Natural killer cell (primary cell): Measurements from ENCODE around the gene RAD51B. TPM values are rescaled to one million over a fixed set of nuclear protein-coding genes. Genes with fewer than 3 reads are reported as not detected.

Experiments
- ATAC-seq, 3 donors: fragments of 150-1000 bp in 2 of 3; fragments of 200-7000 bp in 1 of 3; cut with Tn5 transposase; 1 replicate in 1 of 3; 2 replicates in 2 of 3; pipeline ENCODE4 v1.10.0; 2021; ENCODE audit warnings: mild to moderate bottlenecking in 2 of 3, moderate library complexity in 2 of 3
- DNase-seq, 2 donors: peaks; one replicate each; pipeline versions ENCODE4 v3.0.0 to v3.0.0-alpha.2; 2013 to 2021; ENCODE audit warnings: mixed read lengths in 1 of 2
- H3K27ac ChIP-seq: one replicate; pipeline ENCODE4 v1.5.1; 2013; ENCODE audit warnings: mild to moderate bottlenecking, low read length
- H3K27me3 ChIP-seq: one replicate; pipeline ENCODE4 v1.6.1; 2013; ENCODE audit warnings: low read length; ENCODE audit not compliant: control insufficient read depth, insufficient read depth
- H3K36me3 ChIP-seq: one replicate; pipeline ENCODE4 v1.6.1; 2013; ENCODE audit warnings: low read length; ENCODE audit not compliant: control insufficient read depth, insufficient read depth
- H3K4me1 ChIP-seq: one replicate; pipeline ENCODE4 v1.6.1; 2013; ENCODE audit warnings: low read length; ENCODE audit not compliant: control insufficient read depth, insufficient read depth
- H3K4me3 ChIP-seq: one replicate; pipeline ENCODE4 v1.5.1; 2013; ENCODE audit warnings: low read length
- H3K9me3 ChIP-seq: one replicate; pipeline ENCODE4 v1.6.1; 2013; ENCODE audit warnings: low read length; ENCODE audit not compliant: control insufficient read depth, insufficient read depth
- H3K27ac Mint-ChIP-seq, 2 donors: one replicate each; pipeline ENCODE4 v1.8.0; 2022; ENCODE audit warnings: mild to moderate bottlenecking in 2 of 2, mixed read lengths in 2 of 2, moderate library complexity in 1 of 2
- H3K27me3 Mint-ChIP-seq, 2 donors: one replicate each; pipeline ENCODE4 v1.8.0; 2022; ENCODE audit warnings: low read depth in 2 of 2, mixed read lengths in 2 of 2
- H3K36me3 Mint-ChIP-seq: one replicate; pipeline ENCODE4 v1.8.0; 2022; ENCODE audit warnings: mixed read lengths
- H3K4me1 Mint-ChIP-seq, 2 donors: one replicate each; pipeline ENCODE4 v1.8.0; 2022; ENCODE audit warnings: mixed read lengths in 2 of 2
- H3K4me3 Mint-ChIP-seq: one replicate; pipeline ENCODE4 v1.8.0; 2022; ENCODE audit warnings: mild to moderate bottlenecking, moderate library complexity, mixed read lengths
- H3K9me3 Mint-ChIP-seq, 2 donors: one replicate each; pipeline ENCODE4 v1.8.0; 2022; ENCODE audit warnings: mixed read lengths in 2 of 2
- WGBS: methylation state at CpG from one replicate; pipeline ENCODE4 v1.1.7; 2013; ENCODE audit warnings: missing lambda C conversion rate; ENCODE audit not compliant: insufficient coverage; 5-methylcytosine and 5-hydroxymethylcytosine counted together
- intact Hi-C: fragments of 100-400 bp; cut with micrococcal nuclease; formaldehyde crosslinking; loops from one replicate; pipeline ENCODE4 v1.14.2; 2022
- total RNA-seq, 4 donors: library from RNA; stranded (reverse); fragments of 120-200 nt in 1 of 4; gene quantifications; one replicate each; pipeline versions ENCODE4 v1.2.3 to v1.2.4, GENCODE V29; 2013 to 2022
- TF ChIP-seq, protein P1 (sequence below): fragments of 200-600 bp; IDR thresholded peaks from one replicate; pipeline ENCODE4 v1.8.0; 2022; ENCODE audit warnings: antibody characterized with exemption

The RAD51B gene
- total RNA-seq, 3 donors from 2014 or later (not counting 1 experiment from before 2014, with no cell fraction given): 28.1 to 37.6 (median 28.6) TPM

DNA sequence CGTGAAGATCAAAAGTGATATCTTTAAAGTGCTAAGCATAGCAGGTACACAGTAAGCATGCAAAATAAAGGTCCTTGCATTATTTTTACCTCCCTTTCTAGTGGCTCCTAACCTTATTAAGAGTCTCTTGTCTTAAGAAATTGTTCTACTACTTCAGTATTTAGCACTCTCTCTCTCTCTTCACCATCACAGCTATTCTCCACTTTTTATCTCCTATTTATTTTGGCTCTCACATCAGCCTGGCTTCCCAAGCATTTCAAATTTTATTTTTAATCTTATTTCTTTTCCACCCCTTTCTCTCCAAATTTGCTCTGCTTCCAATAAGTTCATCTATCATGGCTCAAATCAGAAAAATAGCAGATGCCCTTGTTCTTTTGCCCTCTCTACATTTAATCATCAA lies 212.6 kb downstream of the RAD51B start:
- DNase-seq: no peak
- intact Hi-C loops: no loop called here
- no peaks in the 10 kb centered on the region for H3K27me3 Mint-ChIP-seq
- no peaks in the 10 kb centered on the region for H3K4me1 Mint-ChIP-seq
- TF ChIP-seq, protein P1, sequence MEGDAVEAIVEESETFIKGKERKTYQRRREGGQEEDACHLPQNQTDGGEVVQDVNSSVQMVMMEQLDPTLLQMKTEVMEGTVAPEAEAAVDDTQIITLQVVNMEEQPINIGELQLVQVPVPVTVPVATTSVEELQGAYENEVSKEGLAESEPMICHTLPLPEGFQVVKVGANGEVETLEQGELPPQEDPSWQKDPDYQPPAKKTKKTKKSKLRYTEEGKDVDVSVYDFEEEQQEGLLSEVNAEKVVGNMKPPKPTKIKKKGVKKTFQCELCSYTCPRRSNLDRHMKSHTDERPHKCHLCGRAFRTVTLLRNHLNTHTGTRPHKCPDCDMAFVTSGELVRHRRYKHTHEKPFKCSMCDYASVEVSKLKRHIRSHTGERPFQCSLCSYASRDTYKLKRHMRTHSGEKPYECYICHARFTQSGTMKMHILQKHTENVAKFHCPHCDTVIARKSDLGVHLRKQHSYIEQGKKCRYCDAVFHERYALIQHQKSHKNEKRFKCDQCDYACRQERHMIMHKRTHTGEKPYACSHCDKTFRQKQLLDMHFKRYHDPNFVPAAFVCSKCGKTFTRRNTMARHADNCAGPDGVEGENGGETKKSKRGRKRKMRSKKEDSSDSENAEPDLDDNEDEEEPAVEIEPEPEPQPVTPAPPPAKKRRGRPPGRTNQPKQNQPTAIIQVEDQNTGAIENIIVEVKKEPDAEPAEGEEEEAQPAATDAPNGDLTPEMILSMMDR: no peak
- H3K4me3 Mint-ChIP-seq: no peak overlapping the region
- WGBS: 89% methylated on average over 1 of the region's 1 CpG
- no peak overlapping the region for H3K27ac ChIP-seq
- H3K9me3 Mint-ChIP-seq: peaks cover 0 to 5% of the 10 kb centered on the region in 2 donors
- ATAC-seq: no peak
- H3K36me3 Mint-ChIP-seq: peaks cover 10% of the 10 kb centered on the region
- H3K36me3 ChIP-seq: no peaks in the 10 kb centered on the region
- no peaks in the 10 kb centered on the region for H3K4me1 ChIP-seq
- H3K9me3 ChIP-seq: no peaks in the 10 kb centered on the region
- H3K27me3 ChIP-seq: no peaks in the 10 kb centered on the region
- no peak overlapping the region for H3K27ac Mint-ChIP-seq
- no peak overlapping the region for H3K4me3 ChIP-seq

DNA sequence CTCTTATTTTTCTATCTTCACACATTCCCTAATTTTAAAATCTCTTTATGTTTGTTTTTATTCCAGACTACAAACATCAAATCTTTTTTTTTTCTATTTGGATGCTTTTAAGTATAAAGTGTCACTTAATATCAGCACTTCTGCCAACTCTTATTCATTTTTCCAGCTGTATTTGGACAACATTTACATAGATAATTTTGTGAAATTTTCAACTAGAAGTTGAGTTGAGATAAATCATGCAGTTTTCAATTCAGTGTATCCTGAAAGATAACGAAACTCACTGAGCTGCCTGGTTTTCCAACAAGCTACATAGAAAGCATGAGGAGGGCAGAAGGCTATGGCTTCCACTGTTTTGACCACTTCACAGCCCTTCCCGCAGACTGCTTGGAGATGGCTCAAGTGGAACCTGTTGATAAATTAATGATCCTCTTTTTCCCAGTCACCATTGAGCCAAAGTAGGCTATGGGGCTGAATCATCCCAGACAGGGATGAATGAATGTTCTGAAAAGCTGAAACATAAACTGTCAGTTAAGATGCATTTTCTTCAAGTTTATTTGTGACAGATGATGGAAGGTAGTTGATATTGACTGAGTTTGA lies 213.9 kb downstream of the RAD51B start:
- Histone ChIP-seq H3K9me3 (no peaks in the 10 kb centered on the region), H3K27ac (no peak overlapping the region), H3K27me3 (no peaks in the 10 kb centered on the region), H3K4me3 (no peak overlapping the region), H3K36me3 (no peaks in the 10 kb centered on the region), H3K4me1 (no peaks in the 10 kb centered on the region)
- H3K36me3 Mint-ChIP-seq: peaks cover 10% of the 10 kb centered on the region
- no peak overlapping the region for H3K27ac Mint-ChIP-seq
- no peak for DNase-seq
- H3K4me1 Mint-ChIP-seq: no peaks in the 10 kb centered on the region
- WGBS: 95% methylated on average over 2 of the region's 2 CpGs
- H3K9me3 Mint-ChIP-seq: peaks cover 0 to 5% of the 10 kb centered on the region in 2 donors
- no peaks in the 10 kb centered on the region for H3K27me3 Mint-ChIP-seq
- intact Hi-C loops: no loop called here
- ATAC-seq: no peak
- H3K4me3 Mint-ChIP-seq: no peak overlapping the region
- TF ChIP-seq, protein P1: no peak

DNA sequence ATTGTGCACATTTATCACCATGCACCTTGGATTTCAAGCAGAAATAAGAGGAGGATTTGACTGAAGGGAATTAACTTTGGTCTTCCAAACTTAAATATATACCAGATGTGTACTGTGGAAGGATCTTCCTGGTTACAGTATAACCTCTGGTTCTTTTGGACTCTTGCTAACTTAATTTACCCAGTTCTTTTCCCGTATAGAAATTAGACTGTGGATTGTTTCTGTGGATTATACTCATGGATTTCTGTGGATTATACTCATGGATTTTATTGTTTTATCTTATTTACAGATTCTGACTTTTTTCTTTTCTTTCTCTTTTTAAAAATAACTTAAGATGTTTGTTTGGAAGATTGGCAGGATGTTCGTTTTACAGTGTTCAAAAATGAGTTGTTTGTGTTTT lies 215.3 kb downstream of the RAD51B start:
- no peak overlapping the region for H3K27ac ChIP-seq
- DNase-seq: no peak
- TF ChIP-seq, protein P1: no peak
- Mint-ChIP-seq H3K36me3 (peaks cover 10% of the 10 kb centered on the region), H3K27ac (no peak overlapping the region), H3K4me3 (no peak overlapping the region), H3K27me3 (no peaks in the 10 kb centered on the region), H3K4me1 (peaks cover 0 to 5% of the 10 kb centered on the region in 2 donors), H3K9me3 (peaks cover 0 to 5% of the 10 kb centered on the region in 2 donors)
- no CpG with 5 or more reads among the region's 2 CpGs for WGBS
- no peaks in the 10 kb centered on the region for H3K36me3 ChIP-seq
- H3K4me3 ChIP-seq: no peak overlapping the region
- H3K9me3 ChIP-seq: no peaks in the 10 kb centered on the region
- no peaks in the 10 kb centered on the region for H3K4me1 ChIP-seq
- ATAC-seq: no peak
- intact Hi-C loops: no loop called here
- no peaks in the 10 kb centered on the region for H3K27me3 ChIP-seq

DNA sequence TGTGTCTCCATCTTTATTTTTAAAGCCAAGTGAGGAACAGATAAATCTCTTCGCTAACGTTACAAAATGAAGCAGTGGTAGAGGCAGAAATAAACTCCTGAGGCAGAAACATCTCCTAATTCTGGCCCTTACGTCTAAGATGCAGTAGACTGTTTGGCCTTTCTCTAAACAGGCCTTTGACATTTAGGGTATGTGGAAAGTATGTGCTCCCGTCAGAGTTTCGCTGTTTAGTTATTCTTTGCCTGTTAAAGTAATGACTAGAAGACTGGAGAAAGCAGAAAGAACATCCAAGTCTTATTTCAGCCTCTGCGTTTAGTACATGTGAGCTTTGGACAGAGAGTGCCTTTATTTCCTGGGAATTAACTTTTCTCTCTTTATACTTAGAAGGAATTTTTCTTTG lies 216.6 kb downstream of the RAD51B start:
- TF ChIP-seq, protein P1: no peak
- Histone ChIP-seq H3K27me3 (no peaks in the 10 kb centered on the region), H3K4me1 (no peaks in the 10 kb centered on the region), H3K36me3 (no peaks in the 10 kb centered on the region), H3K9me3 (no peaks in the 10 kb centered on the region), H3K27ac (no peak overlapping the region), H3K4me3 (no peak overlapping the region)
- Mint-ChIP-seq H3K36me3 (no peaks in the 10 kb centered on the region), H3K27me3 (no peaks in the 10 kb centered on the region), H3K4me1 (peaks cover 0 to 5% of the 10 kb centered on the region in 2 donors), H3K27ac (no peak overlapping the region), H3K9me3 (no peaks in the 10 kb centered on the region), H3K4me3 (no peak overlapping the region)
- DNase-seq: no peak
- no peak for ATAC-seq
- intact Hi-C loops: no loop called here
- WGBS: 96% methylated on average over 6 of the region's 6 CpGs
